ENCODE measurements around the gene OIP5. TPM values are rescaled to one million over a fixed set of nuclear protein-coding genes. Genes with fewer than 3 reads are reported as not detected.

The OIP5 gene
- total and polyA plus RNA-seq, 2 donors (not counting 1 experiment from before 2014, with no cell fraction given) = 0.84 to 1.3 TPM

GRCh38 chr15:41340189-41340695 is 7.9 kb upstream of the OIP5 start:
- ChIA-PET CTCF (no interaction called here), POLR2A (no interaction called here)
- DNase-seq (no peak), ATAC-seq (ENCODE audit: low read depth) (no peak)
- H3K4me3 ChIP-seq (ENCODE audit: control extremely low read depth in 1 of 5, extremely low read depth in 1 of 5, insufficient read depth in 1 of 5, low read depth in 2 of 5, low read length in 4 of 5) = no peak overlapping the region
- no peaks in the 10 kb centered on the region for H3K27me3 ChIP-seq (replicated peaks in 1 of 4; ENCODE audit: control extremely low read depth in 1 of 4, control insufficient read depth in 3 of 4, insufficient read depth in 4 of 4, low read length in 3 of 4)
- 89% methylated on average over 4 of the region's 5 CpGs for WGBS (ENCODE audit: insufficient coverage)
- H3K27me3 Mint-ChIP-seq = no peaks in the 10 kb centered on the region
- no peak overlapping the region for H3K9ac ChIP-seq (ENCODE audit: low read length)
- peaks cover 4% of the 10 kb centered on the region for H3K4me1 Mint-ChIP-seq
- no peaks in the 10 kb centered on the region for H3K9me3 Mint-ChIP-seq (ENCODE audit: insufficient read depth)
- no peaks in the 10 kb centered on the region for H3K9me3 ChIP-seq (ENCODE audit: control extremely low read depth in 1 of 3, control insufficient read depth in 2 of 3, insufficient read depth in 1 of 3, low read length in 2 of 3)
- no peaks in the 10 kb centered on the region for H3K4me1 ChIP-seq (ENCODE audit: control insufficient read depth in 2 of 2, insufficient read depth in 2 of 2, low read length in 2 of 2)
- H2AFZ ChIP-seq (ENCODE audit: insufficient read depth, low read depth, low read length, poor library complexity, severe bottlenecking) = no peak overlapping the region
- no peak overlapping the region for H3K27ac Mint-ChIP-seq
- no peak overlapping the region for H3K4me3 Mint-ChIP-seq
- no peak overlapping the region for H3K4me2 ChIP-seq (replicated peaks; ENCODE audit: low read depth, low read length, poor library complexity, severe bottlenecking)
- no peaks in the 10 kb centered on the region for H4K20me1 ChIP-seq (ENCODE audit: control insufficient read depth, insufficient read depth, low read length, poor library complexity, severe bottlenecking)
- intact Hi-C loops (cut with micrococcal nuclease) = no loop called here
- H3K27ac ChIP-seq (ENCODE audit: low read length in 2 of 2) = no peak overlapping the region
- H3K79me2 ChIP-seq (ENCODE audit: control insufficient read depth, insufficient read depth, low read length) = peaks cover 67% of the 10 kb centered on the region
- no peak for TF ChIP-seq EZH2 (IDR thresholded peaks at IDR 0.05; ENCODE audit: borderline replicate concordance, insufficient read depth, low read depth, low read length, poor library complexity, severe bottlenecking)
- H3K36me3 ChIP-seq (replicated peaks in 1 of 2; ENCODE audit: control extremely low read depth in 1 of 2, control insufficient read depth in 1 of 2, extremely low read depth in 1 of 2, insufficient read depth in 2 of 2, low read length in 1 of 2) = no peaks in the 10 kb centered on the region

GRCh38 chr15:41337631-41338522 is 5.5 kb upstream of the OIP5 start:
- H3K27ac Mint-ChIP-seq = no peak overlapping the region
- Histone ChIP-seq H3K4me3 (ENCODE audit: control extremely low read depth in 1 of 5, extremely low read depth in 1 of 5, insufficient read depth in 1 of 5, low read depth in 2 of 5, low read length in 4 of 5) (no peak overlapping the region), H3K27ac (ENCODE audit: low read length in 2 of 2) (no peak overlapping the region), H3K79me2 (ENCODE audit: control insufficient read depth, insufficient read depth, low read length) (peaks cover 64% of the 10 kb centered on the region), H3K4me2 (replicated peaks; ENCODE audit: low read depth, low read length, poor library complexity, severe bottlenecking) (no peak overlapping the region), H2AFZ (ENCODE audit: insufficient read depth, low read depth, low read length, poor library complexity, severe bottlenecking) (no peak overlapping the region), H4K20me1 (ENCODE audit: control insufficient read depth, insufficient read depth, low read length, poor library complexity, severe bottlenecking) (no peaks in the 10 kb centered on the region), H3K4me1 (ENCODE audit: control insufficient read depth in 2 of 2, insufficient read depth in 2 of 2, low read length in 2 of 2) (peaks cover 9 to 13% of the 10 kb centered on the region in 2 donors), H3K9me3 (ENCODE audit: control extremely low read depth in 1 of 3, control insufficient read depth in 2 of 3, insufficient read depth in 1 of 3, low read length in 2 of 3) (no peaks in the 10 kb centered on the region), H3K9ac (ENCODE audit: low read length) (no peak overlapping the region), H3K27me3 (replicated peaks in 1 of 4; ENCODE audit: control extremely low read depth in 1 of 4, control insufficient read depth in 3 of 4, insufficient read depth in 4 of 4, low read length in 3 of 4) (no peaks in the 10 kb centered on the region), H3K36me3 (replicated peaks in 1 of 2; ENCODE audit: control extremely low read depth in 1 of 2, control insufficient read depth in 1 of 2, extremely low read depth in 1 of 2, insufficient read depth in 2 of 2, low read length in 1 of 2) (no peaks in the 10 kb centered on the region)
- 95% methylated on average over 8 of the region's 13 CpGs for WGBS (ENCODE audit: insufficient coverage)
- ChIA-PET POLR2A (no interaction called here), CTCF (no interaction called here)
- ATAC-seq (ENCODE audit: low read depth) = no peak
- intact Hi-C loops (cut with micrococcal nuclease) = no loop called here
- no peak overlapping the region for H3K4me3 Mint-ChIP-seq
- no peak for DNase-seq
- H3K27me3 Mint-ChIP-seq = no peaks in the 10 kb centered on the region
- TF ChIP-seq CTCF (IDR thresholded peaks at IDR 0.05) = no peak
- no peak for TF ChIP-seq EZH2 (IDR thresholded peaks at IDR 0.05; ENCODE audit: borderline replicate concordance, insufficient read depth, low read depth, low read length, poor library complexity, severe bottlenecking)
- H3K4me1 Mint-ChIP-seq = peaks cover 18% of the 10 kb centered on the region
- H3K9me3 Mint-ChIP-seq (ENCODE audit: insufficient read depth) = no peaks in the 10 kb centered on the region

Data from B cell (primary cell).